LNCAP (cell line): Measurements from ENCODE around the gene EIF5A.

ENCODE experiments used
- TF ChIP-seq, protein P1 (sequence below): fragments of 450-650 bp; IDR thresholded peaks from 2 replicates; pipeline ENCODE4 v1.5.1; 2017; ENCODE audit warnings: mild to moderate bottlenecking

EIF5A gene

DNA sequence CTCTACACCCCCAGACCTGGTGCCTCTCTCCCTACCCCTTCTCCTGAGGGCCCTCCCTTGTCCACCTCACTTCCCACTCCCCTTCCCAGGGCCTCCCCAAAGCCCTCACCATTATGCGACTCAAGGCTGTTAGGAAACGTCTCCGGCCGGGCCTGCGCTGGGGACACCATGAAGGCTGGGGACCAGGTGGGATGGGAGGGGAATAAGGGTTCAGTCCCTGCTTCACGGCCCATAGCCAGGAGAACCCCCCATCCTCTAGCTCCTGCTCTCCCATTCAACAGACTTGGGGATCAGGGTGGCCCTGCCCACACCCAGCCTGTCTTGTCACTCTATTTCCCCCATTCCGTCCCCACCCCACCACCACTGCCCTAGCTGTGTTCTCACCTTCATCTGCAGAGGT, 19.6 kb downstream of the EIF5A start:
- TF ChIP-seq, protein P1, sequence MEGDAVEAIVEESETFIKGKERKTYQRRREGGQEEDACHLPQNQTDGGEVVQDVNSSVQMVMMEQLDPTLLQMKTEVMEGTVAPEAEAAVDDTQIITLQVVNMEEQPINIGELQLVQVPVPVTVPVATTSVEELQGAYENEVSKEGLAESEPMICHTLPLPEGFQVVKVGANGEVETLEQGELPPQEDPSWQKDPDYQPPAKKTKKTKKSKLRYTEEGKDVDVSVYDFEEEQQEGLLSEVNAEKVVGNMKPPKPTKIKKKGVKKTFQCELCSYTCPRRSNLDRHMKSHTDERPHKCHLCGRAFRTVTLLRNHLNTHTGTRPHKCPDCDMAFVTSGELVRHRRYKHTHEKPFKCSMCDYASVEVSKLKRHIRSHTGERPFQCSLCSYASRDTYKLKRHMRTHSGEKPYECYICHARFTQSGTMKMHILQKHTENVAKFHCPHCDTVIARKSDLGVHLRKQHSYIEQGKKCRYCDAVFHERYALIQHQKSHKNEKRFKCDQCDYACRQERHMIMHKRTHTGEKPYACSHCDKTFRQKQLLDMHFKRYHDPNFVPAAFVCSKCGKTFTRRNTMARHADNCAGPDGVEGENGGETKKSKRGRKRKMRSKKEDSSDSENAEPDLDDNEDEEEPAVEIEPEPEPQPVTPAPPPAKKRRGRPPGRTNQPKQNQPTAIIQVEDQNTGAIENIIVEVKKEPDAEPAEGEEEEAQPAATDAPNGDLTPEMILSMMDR = no peak

DNA sequence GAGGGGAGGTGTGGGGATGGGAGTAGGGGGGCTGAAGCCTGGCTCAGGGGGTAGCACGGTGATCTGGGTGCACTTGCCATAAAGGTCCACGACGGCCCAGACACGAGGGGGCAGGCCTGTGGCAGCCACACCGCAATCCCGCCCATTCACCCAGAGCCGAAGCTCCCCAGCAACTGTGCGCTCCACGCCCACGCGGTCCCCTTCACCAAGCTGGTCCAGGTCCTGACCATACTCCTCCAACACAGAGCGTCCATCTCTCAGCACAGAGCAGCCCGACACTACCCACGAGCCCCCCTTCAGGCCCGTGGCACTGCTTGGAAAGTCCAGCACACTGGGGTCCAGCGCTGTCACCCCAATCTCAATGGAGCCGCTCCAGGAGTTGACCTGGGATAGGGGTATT, 20.1 kb downstream of the EIF5A start:
- TF ChIP-seq, protein P1 = no peak

DNA sequence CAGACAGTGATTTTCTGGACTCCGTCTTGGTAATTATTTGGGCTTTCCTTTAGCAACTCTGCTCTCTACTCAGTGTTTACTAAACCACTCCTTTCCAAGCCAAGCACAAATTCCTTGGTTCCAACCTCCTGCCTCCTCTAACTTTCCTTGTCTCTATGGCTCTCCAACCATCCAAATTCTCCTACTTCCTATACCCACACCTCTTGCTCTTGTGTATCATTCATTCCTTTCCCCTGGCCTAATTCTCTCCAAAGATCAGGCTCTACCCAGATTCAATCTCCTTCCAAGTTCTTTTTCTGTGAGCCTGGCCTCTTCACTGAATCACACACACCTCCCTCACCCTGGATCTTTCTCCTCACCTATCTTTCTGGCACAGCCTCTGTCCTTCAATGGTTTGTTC, 20.6 kb downstream of the EIF5A start:
- TF ChIP-seq, protein P1 = no peak

DNA sequence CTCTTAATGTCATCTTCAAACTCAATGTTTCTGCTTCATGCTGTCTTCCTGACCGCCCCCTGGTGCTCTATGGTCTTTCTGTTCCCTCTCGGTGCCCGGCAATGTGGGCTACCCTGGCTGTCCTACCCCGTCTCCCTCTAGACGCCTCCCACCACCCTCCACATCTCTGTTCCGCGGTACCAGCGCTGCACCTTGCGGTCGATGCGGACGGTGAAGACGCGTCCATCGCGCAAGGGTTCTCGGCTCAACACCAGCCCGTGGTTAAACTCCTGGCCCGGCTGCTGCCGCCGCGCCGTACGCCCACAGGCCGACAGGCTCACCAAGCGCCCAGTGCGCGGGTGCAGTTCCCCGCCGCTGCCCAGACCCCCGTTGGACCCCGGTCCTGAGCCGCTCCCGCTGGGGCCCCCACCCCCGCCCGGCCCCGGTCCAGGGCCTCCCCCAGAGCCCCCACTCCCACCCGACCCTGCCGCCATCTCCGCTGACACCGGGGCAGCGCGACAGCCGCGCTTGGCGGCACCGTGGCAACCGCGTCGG, 21.5 kb downstream of the EIF5A start, which contains the start of gene NEURL4:
Gene NEURL4, minus strand, starts transcription at position 496 of the 534 bp plus-strand sequence. Its CDS starts 23 bp downstream, at position 473.
- TF ChIP-seq, protein P1 = no peak

DNA sequence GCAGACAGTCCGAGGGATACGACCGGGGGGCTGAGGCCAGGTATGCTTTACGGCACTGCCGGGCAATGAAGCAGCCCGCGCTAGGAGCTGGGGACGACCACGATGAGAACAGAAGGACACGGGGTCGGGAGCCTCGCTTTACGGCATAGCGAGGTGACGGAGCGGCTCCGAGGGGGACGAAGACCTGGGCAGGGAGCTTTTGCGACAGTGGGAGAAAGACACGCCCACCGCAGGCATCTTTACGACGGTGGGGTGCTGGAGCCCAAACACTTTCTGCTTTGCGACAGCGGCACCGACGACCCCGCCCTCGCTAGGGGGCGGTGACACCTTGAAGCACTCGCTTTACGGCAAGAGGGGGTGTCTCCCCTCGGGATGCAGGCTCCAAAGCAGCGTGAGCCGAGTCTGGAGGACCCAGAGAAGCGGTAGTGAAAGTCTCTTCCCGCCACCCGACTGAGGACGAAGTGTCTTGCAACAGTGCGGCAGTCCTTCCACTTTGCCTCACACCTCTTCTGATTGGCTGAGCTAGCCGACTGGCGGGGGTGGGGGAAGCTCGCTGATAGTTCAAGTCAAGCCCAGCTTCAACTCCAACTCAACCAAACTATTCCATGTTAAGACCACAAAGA, 22.1 kb downstream of the EIF5A start:
- TF ChIP-seq, protein P1 = no peak

DNA sequence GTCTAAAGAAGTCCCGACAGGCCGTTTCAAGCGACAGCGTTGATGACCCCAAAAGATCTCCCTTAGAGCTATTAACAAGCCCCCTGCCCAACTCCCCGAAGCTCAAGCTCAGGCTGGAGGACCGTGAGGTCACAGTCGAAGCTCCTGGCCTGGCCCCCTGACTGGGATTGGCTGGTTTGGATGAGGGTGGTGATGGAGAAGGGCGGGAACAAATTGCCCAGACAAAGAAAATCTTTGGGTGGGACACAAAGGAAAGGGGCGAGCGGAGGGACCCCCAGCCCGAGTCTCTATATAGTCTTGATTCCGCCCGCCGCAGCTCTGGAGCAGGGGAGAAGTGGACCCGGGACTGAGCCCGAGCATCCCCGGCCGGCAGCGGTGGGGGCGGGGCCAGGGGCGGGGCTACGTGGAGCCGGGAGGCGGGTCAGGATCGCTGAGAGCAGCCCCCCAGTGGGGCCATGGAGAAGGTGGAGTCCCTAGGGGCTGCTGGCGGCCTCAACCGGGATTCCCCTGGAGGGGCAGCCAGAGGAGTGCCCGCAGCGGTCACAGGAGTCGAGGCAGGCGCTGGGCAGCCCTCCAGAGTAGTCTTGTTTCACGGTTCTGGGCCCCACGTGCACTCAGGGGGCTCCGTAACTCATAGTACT, 22.7 kb downstream of the EIF5A start:
- TF ChIP-seq, protein P1 = no peak

DNA sequence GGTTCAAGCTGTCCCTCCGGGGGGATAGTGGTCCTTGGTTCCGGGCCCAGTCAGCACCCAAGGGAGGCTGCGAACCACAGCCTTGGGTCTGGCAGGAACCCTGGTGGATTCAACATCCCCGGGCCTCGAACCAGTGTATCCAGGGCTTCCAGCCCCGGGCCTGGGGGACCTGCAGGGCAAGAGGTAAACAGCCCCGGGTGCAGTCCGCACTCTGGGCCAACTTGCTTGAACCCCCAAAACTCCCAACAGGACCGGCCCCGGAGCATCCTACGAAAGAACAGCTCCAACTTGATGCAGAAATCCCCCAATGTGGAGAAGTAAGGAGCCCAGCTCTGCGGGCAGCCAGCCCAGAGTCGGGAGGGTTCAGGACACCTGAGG, 23.2 kb downstream of the EIF5A start:
- TF ChIP-seq, protein P1 = no peak
